Pancreas (tissue), 10 donors: ENCODE data around the gene RCAN1. TPM values are rescaled to one million over a fixed set of nuclear protein-coding genes. Genes with fewer than 3 reads are reported as not detected.

Experiments used
- ATAC-seq, 4 donors: fragments of 200-7000 bp; cut with Tn5 transposase; one replicate each; pipeline versions ENCODE4 v1.8.0 to v1.9.1; 2020; ENCODE audit warnings: mild to moderate bottlenecking in 4 of 4, moderate library complexity in 4 of 4
- DNase-seq, 6 donors: peaks; one replicate each; pipeline ENCODE4 v3.0.0-alpha.2; 2020
- FAIRE-seq: peaks from 2 replicates; lab custom pipeline; 2012; peaks lifted over from hg19 to GRCh38; lab: Jason Lieb, UNC
- H3K27ac ChIP-seq, 4 donors: fragments of 200-600 bp; sonication (generic); 1 replicate in 3 of 4; 2 replicates in 1 of 4; pipeline versions ENCODE4 v1.5.0 to v1.8.0; 2020
- H3K27me3 ChIP-seq, 4 donors: fragments of 200-600 bp; one replicate each; pipeline ENCODE4 v1.8.0; 2021
- H3K36me3 ChIP-seq, 3 donors: fragments of 200-600 bp; sonication (generic) in 1 of 3; one replicate each; pipeline versions ENCODE4 v1.5.0 to v1.8.0; 2020 to 2021
- H3K4me1 ChIP-seq, 3 donors: fragments of 200-600 bp; one replicate each; pipeline ENCODE4 v1.8.0; 2021
- H3K4me3 ChIP-seq, 4 donors: fragments of 200-600 bp; sonication (generic) in 2 of 4; one replicate each; pipeline versions ENCODE4 v1.5.0 to v1.8.0; 2020 to 2021
- H3K9me3 ChIP-seq, 4 donors: fragments of 200-600 bp; one replicate each; pipeline ENCODE4 v1.8.0; 2021
- CTCF ChIP-seq, 4 donors: fragments of 200-600 bp; sonication (generic) in 3 of 4; IDR thresholded peaks; one replicate each; pipeline versions ENCODE4 v1.5.0 to v1.8.0; 2021; ENCODE audit warnings: antibody characterized with exemption in 4 of 4
- WGBS, 2 donors: extraction: QIAGEN DNeasy Blood & Tissue Kit; methylation state at CpG; one replicate each; pipeline ENCODE4 v1.1.7; 2013; 5-methylcytosine and 5-hydroxymethylcytosine counted together
- intact Hi-C, 3 donors: fragments of 100-400 bp; cut with DNase I; formaldehyde crosslinking; loops; one replicate each; pipeline versions ENCODE4 v1.11.1 to v1.14.2; 2022
- polyA plus RNA-seq, 2 donors: library from polyadenylated mRNA; stranded (reverse); fragments of 200-250 nt; gene quantifications; one replicate each; pipeline ENCODE4 v1.2.3, GENCODE V29; 2013
- total RNA-seq, 6 donors: library from RNA; stranded (reverse); fragmentation: NEBNext Ultra II Directional in 4 of 6; extraction: Animal tissue kit (Norgen Biotek cat#: 25700) in 4 of 6; gene quantifications; one replicate each; pipeline versions ENCODE4 v1.2.1 to v1.2.4, GENCODE V29; 2021 to 2023
- donor health status: healthy with polysubstance abuse.
- donor health status: DM: no; HTN: no; CAD: no; lungs with moderate emphysema.
- donor health status: DM: no; HTN: no; CAD: no.
- donor health status: control.
- donor health status: control.
- donor health status: Bipolar disorder and iron deficiency.
- donor health status: DM: yes; HTN: yes; CAD: no.
- donor health status: DM: no; HTN: no; CAD: no.
- donor health status: DM: no; HTN: no; CAD: no.
- donor health status: DM: yes; HTN: yes; CAD: no.

Gene RCAN1
- total and polyA plus RNA-seq, 8 donors, result 9.5 to 19.7 (median 14.7) TPM

GRCh38 chr21:34554227-34554626 lies 60.7 kb downstream of the RCAN1 start:
- intact Hi-C loops, result no loop called here
- Histone ChIP-seq H3K27me3 (no peaks in the 10 kb centered on the region), H3K36me3 (no peaks in the 10 kb centered on the region), H3K9me3 (no peaks in the 10 kb centered on the region), H3K27ac (no peak overlapping the region), H3K4me3 (no peak overlapping the region), H3K4me1 (peaks cover 0 to 6% (median 0%) of the 10 kb centered on the region in 3 donors)
- TF ChIP-seq CTCF (IDR thresholded peaks at IDR 0.05), result no peak
- no peak for ATAC-seq
- DNase-seq, result no peak
- no peak for FAIRE-seq
- 94 to 99% methylated on average over 4 of the region's 4 CpGs for WGBS, 2 donors

GRCh38 chr21:34553151-34553952 lies 61.6 kb downstream of the RCAN1 start:
- FAIRE-seq, result no peak
- WGBS, 2 donors, result 76 to 77% methylated on average over 9 of the region's 9 CpGs
- ATAC-seq, result peak in 2 of 4 donors; percentile 69 to 78
- H3K4me1 ChIP-seq, result peaks cover 0 to 6% (median 0%) of the 10 kb centered on the region in 3 donors
- no peaks in the 10 kb centered on the region for H3K36me3 ChIP-seq
- H3K9me3 ChIP-seq, result no peaks in the 10 kb centered on the region
- intact Hi-C loops, result no loop called here
- no peak overlapping the region for H3K4me3 ChIP-seq
- no peaks in the 10 kb centered on the region for H3K27me3 ChIP-seq
- peak overlapping the region in 2 of 4 donors; percentile 58 to 60 for H3K27ac ChIP-seq
- no peak for DNase-seq
- no peak for TF ChIP-seq CTCF (IDR thresholded peaks at IDR 0.05)

- WGBS, 2 donors, result 50 to 54% methylated on average over 7 of the region's 7 CpGs
- Histone ChIP-seq H3K27me3 (no peaks in the 10 kb centered on the region), H3K4me3 (no peak overlapping the region), H3K4me1 (peaks cover 0 to 6% (median 0%) of the 10 kb centered on the region in 3 donors), H3K36me3 (no peaks in the 10 kb centered on the region), H3K9me3 (no peaks in the 10 kb centered on the region), H3K27ac (peak overlapping the region in 2 of 4 donors; percentile 58 to 60)
- no peak for TF ChIP-seq CTCF (IDR thresholded peaks at IDR 0.05)
- no peak for DNase-seq
- peak in 3 of 4 donors; percentile 25 to 37 (median 32) for ATAC-seq
- FAIRE-seq, result no peak
- intact Hi-C loops, result no loop called here
Measured at GRCh38 chr21:34552360-34553098, 62.4 kb downstream of the RCAN1 start.

GRCh38 chr21:34550182-34550799 lies 64.6 kb downstream of the RCAN1 start:
- ATAC-seq (no peak), DNase-seq (no peak), FAIRE-seq (no peak)
- H3K36me3 ChIP-seq, result no peaks in the 10 kb centered on the region
- H3K27ac ChIP-seq, result no peak overlapping the region
- no peaks in the 10 kb centered on the region for H3K9me3 ChIP-seq
- H3K27me3 ChIP-seq, result no peaks in the 10 kb centered on the region
- intact Hi-C loops, result no loop called here
- H3K4me1 ChIP-seq, result peaks cover 0 to 16% (median 8%) of the 10 kb centered on the region in 3 donors
- WGBS, 2 donors, result 97 to 98% methylated on average over 2 of the region's 2 CpGs
- TF ChIP-seq CTCF (IDR thresholded peaks at IDR 0.05), result no peak
- no peak overlapping the region for H3K4me3 ChIP-seq
